MCF 10A (cell line): ENCODE measurements around the gene SEMA3D. TPM values are rescaled to one million over a fixed set of nuclear protein-coding genes. Genes with fewer than 3 reads are reported as not detected.

Experiments
- BruUV-seq: library from RNA; stranded (reverse); fragments of 400-500 nt; replicated peaks from 2 replicates; lab custom pipeline; 2021; lab: Mats Ljungman, UMichigan
- CTCF ChIA-PET: fragments of 300-600 bp; sonication (Branson Sonifier 250); formaldehyde crosslinking; extraction: SDS; loops from one replicate; lab custom pipeline; 2021; ENCODE audit warnings: antibody characterized with exemption, inconsistent platforms; lab: Yijun Ruan, JAX
- POLR2A ChIA-PET: fragments of 300-600, 350-650 bp; sonication (Branson Sonifier 250); formaldehyde crosslinking; extraction: SDS; loops from one replicate; lab custom pipeline; 2020; ENCODE audit warnings: antibody characterized with exemption, inconsistent platforms; lab: Yijun Ruan, JAX
- DNase-seq: peaks from one replicate; pipeline ENCODE4 v3.0.0-alpha.2; 2018; ENCODE audit not compliant: unreplicated experiment
- H3K27ac Mint-ChIP-seq: one replicate; pipeline ENCODE4 v1.8.0; 2022; ENCODE audit warnings: mild to moderate bottlenecking, low read depth, mixed read lengths; ENCODE audit not compliant: unreplicated experiment
- H3K27me3 Mint-ChIP-seq: one replicate; pipeline ENCODE4 v1.8.0; 2022; ENCODE audit warnings: mixed read lengths; ENCODE audit not compliant: insufficient read depth, unreplicated experiment
- H3K36me3 Mint-ChIP-seq: one replicate; pipeline ENCODE4 v1.8.0; 2022; ENCODE audit warnings: mild to moderate bottlenecking, moderate library complexity, mixed read lengths; ENCODE audit not compliant: insufficient read depth, unreplicated experiment
- H3K4me1 Mint-ChIP-seq: one replicate; pipeline ENCODE4 v1.8.0; 2022; ENCODE audit warnings: mixed read lengths; ENCODE audit not compliant: insufficient read depth, unreplicated experiment
- H3K4me3 Mint-ChIP-seq: one replicate; pipeline ENCODE4 v1.8.0; 2022; ENCODE audit warnings: mild to moderate bottlenecking, moderate library complexity, mixed read lengths; ENCODE audit not compliant: unreplicated experiment
- H3K9me3 Mint-ChIP-seq: one replicate; pipeline ENCODE4 v1.8.0; 2022; ENCODE audit warnings: mixed read lengths; ENCODE audit not compliant: unreplicated experiment
- intact Hi-C: fragments of 100-400 bp; cut with micrococcal nuclease; formaldehyde crosslinking; loops from 2 replicates; pipeline ENCODE4 v1.14.1; 2022
- total RNA-seq: library from RNA; stranded (reverse); gene quantifications from 2 replicates; pipeline ENCODE4 v1.2.3, GENCODE V29; 2022
- TF ChIP-seq, protein P1 (sequence below): fragments of 200-600 bp; IDR thresholded peaks from one replicate; pipeline ENCODE4 v1.8.0; 2022; ENCODE audit warnings: antibody characterized with exemption, mild to moderate bottlenecking; ENCODE audit not compliant: unreplicated experiment

SEMA3D gene
- total RNA-seq, 1 experiment from 2014 or later = not detected

DNA sequence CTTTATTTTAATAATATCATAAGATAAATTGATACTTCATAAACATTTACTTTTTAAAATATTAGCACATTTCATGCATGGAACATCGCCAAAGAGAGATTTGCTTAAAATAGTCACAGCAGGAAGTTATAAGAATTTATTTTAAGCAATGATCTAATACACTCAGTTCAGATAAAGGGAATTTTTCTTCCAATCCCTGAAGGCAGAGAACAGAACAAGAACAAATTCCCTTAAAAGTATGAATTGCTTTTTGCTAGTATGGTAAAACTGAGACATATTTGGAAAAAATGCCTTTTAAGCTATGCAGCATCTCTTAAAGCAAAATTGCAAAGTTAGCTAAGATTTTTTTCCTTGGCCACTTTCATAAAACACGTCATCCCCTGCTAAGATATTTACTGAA is 91.0 kb downstream of the SEMA3D start:
- ChIA-PET CTCF (no interaction called here), POLR2A (no interaction called here)
- no peaks in the 10 kb centered on the region for H3K9me3 Mint-ChIP-seq
- H3K4me1 Mint-ChIP-seq = no peaks in the 10 kb centered on the region
- intact Hi-C loops = no loop called here
- no peak overlapping the region for H3K27ac Mint-ChIP-seq
- H3K4me3 Mint-ChIP-seq = no peak overlapping the region
- H3K27me3 Mint-ChIP-seq = peaks cover 62% of the 10 kb centered on the region
- TF ChIP-seq, protein P1, sequence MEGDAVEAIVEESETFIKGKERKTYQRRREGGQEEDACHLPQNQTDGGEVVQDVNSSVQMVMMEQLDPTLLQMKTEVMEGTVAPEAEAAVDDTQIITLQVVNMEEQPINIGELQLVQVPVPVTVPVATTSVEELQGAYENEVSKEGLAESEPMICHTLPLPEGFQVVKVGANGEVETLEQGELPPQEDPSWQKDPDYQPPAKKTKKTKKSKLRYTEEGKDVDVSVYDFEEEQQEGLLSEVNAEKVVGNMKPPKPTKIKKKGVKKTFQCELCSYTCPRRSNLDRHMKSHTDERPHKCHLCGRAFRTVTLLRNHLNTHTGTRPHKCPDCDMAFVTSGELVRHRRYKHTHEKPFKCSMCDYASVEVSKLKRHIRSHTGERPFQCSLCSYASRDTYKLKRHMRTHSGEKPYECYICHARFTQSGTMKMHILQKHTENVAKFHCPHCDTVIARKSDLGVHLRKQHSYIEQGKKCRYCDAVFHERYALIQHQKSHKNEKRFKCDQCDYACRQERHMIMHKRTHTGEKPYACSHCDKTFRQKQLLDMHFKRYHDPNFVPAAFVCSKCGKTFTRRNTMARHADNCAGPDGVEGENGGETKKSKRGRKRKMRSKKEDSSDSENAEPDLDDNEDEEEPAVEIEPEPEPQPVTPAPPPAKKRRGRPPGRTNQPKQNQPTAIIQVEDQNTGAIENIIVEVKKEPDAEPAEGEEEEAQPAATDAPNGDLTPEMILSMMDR = no peak
- no peaks in the 10 kb centered on the region for H3K36me3 Mint-ChIP-seq
- DNase-seq = no peak
- no TSS peak for BruUV-seq

DNA sequence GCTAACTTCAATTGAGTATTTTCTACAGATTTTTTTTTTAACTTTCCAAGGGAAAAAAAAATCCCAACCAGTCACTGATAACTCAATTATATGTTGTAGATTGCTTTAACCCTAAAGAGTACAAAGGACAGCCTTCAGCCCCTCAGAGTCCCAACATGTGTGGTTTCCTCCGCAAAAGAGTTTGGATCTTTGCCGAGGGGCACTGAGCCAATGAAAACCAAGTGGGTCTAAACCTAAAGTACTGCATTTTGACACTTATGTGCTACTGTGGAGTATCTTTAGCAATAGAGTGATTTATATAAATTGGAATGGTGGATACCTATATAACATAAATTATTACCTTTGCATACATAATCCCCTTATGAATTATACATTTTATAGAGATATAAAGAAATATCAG is 91.5 kb downstream of the SEMA3D start:
- no peaks in the 10 kb centered on the region for H3K36me3 Mint-ChIP-seq

DNA sequence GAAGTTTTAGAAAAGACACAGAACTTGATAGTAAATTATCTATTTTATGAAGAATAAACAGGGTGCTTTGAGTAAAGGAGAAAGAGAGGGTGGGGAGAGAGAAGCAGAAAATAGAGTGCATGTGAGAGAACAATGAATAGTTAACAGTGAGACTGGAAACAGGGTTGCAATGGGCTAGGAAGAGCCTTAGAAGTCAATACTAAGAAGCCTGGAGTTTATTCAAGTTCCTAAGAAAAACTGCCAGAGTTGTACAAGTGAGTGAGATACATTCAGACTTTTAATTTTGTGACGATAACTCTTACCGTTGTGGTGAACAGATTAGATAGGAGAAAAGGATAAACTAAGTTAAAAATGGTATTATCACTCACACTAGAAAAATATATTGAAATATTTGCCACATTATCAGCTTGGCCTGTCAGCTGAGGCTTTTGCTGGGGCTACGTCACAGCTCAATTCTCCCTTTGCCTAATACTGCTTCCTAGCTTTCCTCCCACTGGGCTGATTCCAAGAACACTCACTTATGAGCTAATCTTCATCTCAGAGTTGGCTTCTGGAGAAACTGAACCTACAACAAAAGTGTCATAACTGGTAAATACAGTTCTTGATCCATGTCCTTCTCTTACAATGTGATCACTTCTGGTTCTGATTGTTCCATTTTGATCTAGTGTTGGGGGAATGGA is 92.7 kb downstream of the SEMA3D start:
- Mint-ChIP-seq H3K36me3 (no peaks in the 10 kb centered on the region), H3K4me3 (no peak overlapping the region), H3K9me3 (no peaks in the 10 kb centered on the region), H3K27ac (no peak overlapping the region), H3K27me3 (peaks cover 73% of the 10 kb centered on the region), H3K4me1 (no peaks in the 10 kb centered on the region)
- DNase-seq = no peak
- ChIA-PET POLR2A (no interaction called here), CTCF (no interaction called here)
- BruUV-seq = no TSS peak
- intact Hi-C loops = no loop called here
- TF ChIP-seq, protein P1 = no peak

More for the DNA sequence above, 91.5 kb downstream of the SEMA3D start:
- TF ChIP-seq, protein P1 = no peak
- no peak overlapping the region for H3K4me3 Mint-ChIP-seq
- peaks cover 67% of the 10 kb centered on the region for H3K27me3 Mint-ChIP-seq
- ChIA-PET CTCF (no interaction called here), POLR2A (no interaction called here)
- no peak overlapping the region for H3K27ac Mint-ChIP-seq
- H3K9me3 Mint-ChIP-seq = no peaks in the 10 kb centered on the region
- BruUV-seq = no TSS peak
- intact Hi-C loops = no loop called here
- no peak for DNase-seq
- no peaks in the 10 kb centered on the region for H3K4me1 Mint-ChIP-seq

DNA sequence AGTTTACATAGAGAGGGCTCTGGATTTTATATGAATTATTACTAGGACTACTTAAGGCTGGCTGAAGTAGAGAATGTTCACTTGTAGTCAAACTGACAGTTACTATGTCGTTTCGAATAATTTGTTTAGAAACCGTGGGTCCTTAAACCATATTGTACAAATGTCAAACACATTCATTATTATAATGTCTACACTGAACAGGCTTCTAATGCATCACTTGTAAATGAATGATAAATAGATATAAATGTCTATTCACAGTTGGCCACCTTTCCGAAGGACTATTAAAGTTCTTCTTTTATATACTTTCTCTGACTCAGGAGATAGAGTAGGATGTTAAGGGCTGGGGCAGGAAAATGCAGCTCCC is 95.3 kb downstream of the SEMA3D start:
- H3K27ac Mint-ChIP-seq = no peak overlapping the region
- no peaks in the 10 kb centered on the region for H3K36me3 Mint-ChIP-seq
- H3K27me3 Mint-ChIP-seq = peaks cover 67% of the 10 kb centered on the region
- H3K4me3 Mint-ChIP-seq = no peak overlapping the region
- intact Hi-C loops = no loop called here
- no peaks in the 10 kb centered on the region for H3K9me3 Mint-ChIP-seq
- no TSS peak for BruUV-seq
- POLR2A ChIA-PET = no interaction called here
- CTCF ChIA-PET = no interaction called here
- H3K4me1 Mint-ChIP-seq = no peaks in the 10 kb centered on the region
- TF ChIP-seq, protein P1 = no peak
- DNase-seq = no peak
